NT2/D1 (cell line): ENCODE data around the gene TNN.

Experiments used
- SUZ12 ChIP-seq: IDR thresholded peaks from 2 replicates; pipeline ENCODE4 v1.6.1; 2011; ENCODE audit not compliant: insufficient read length, insufficient read depth; ENCODE audit errors: extremely low read depth
- YY1 ChIP-seq: IDR thresholded peaks from 2 replicates; pipeline ENCODE4 v1.6.1; 2011; ENCODE audit not compliant: insufficient read length, insufficient read depth

DNA sequence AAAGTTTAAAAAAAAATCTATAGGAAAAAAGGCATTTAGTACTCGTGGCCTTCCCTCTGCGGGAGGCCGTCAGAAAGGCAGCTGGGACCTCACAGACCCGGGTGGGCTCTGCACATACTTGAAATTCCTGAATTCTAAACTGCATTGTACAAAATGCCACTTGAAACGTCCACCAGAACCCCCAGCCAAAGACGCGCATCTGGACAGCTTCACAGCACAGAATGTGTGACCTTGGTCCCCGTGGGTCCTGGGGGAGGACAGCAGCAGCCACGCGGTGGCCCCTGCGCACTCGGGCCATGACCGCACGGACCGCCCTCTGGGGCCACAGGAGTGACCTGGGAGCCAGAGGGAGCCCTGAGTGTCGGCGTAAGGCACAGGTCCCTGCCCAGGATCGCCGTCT is 23.8 kb upstream of the TNN start:
- no peak for TF ChIP-seq SUZ12
- TF ChIP-seq YY1, result no peak
